HCT116 (cell line): ENCODE data around the gene GJA9.
"Not testable (repeated sequence)": the region's sequence is repeated elsewhere in the genome, so short reads cannot be mapped to it uniquely, and the experiment has no call there.

Source experiments
- ATF3 ChIP-seq: IDR thresholded peaks from 2 replicates; pipeline ENCODE4 v1.6.1; 2012
- CEBPB ChIP-seq: IDR thresholded peaks from 2 replicates; pipeline ENCODE4 v1.6.1; 2012; ENCODE audit warnings: low read depth
- CTCF ChIP-seq, 3 experiments: fragments of 200-600 bp in 1 of 3; sonication (generic) in 1 of 3; IDR thresholded peaks in 2 of 3; conservative IDR thresholded peaks in 1 of 3; 2 replicates each; pipeline ENCODE4 v1.5.1; 2012 to 2017; ENCODE audit warnings: low read depth in 2 of 3, low read length in 2 of 3, antibody characterized with exemption in 1 of 3, borderline replicate concordance in 1 of 3, control low read depth in 1 of 3, mild to moderate bottlenecking in 1 of 3, mixed read lengths in 1 of 3, mixed run types in 1 of 3, moderate library complexity in 1 of 3; ENCODE audit not compliant: insufficient read depth in 1 of 3
- EZH2 ChIP-seq: fragments of 200-600 bp; sonication (generic); IDR thresholded peaks from 2 replicates; pipeline ENCODE4 v1.6.1; 2017; ENCODE audit warnings: antibody characterized with exemption, mixed run types
- FOSL1 ChIP-seq: IDR thresholded peaks from 2 replicates; pipeline ENCODE4 v1.6.1; 2012; ENCODE audit warnings: low read depth
- JUND ChIP-seq: IDR thresholded peaks from 2 replicates; pipeline ENCODE4 v1.6.1; 2012
- MAX ChIP-seq: IDR thresholded peaks from 2 replicates; pipeline ENCODE4 v1.6.1; 2012
- POLR2A ChIP-seq: IDR thresholded peaks from 2 replicates; pipeline ENCODE4 v1.7.0; 2011; ENCODE audit warnings: borderline replicate concordance; ENCODE audit not compliant: insufficient read depth, insufficient read length; ENCODE audit errors: extremely low read depth
- POLR2AphosphoS5 ChIP-seq: IDR thresholded peaks from 2 replicates; pipeline ENCODE4 v1.6.1; 2011; ENCODE audit warnings: mild to moderate bottlenecking, low read depth, low read length, moderate library complexity
- REST ChIP-seq: IDR thresholded peaks from 2 replicates; pipeline ENCODE4 v1.6.1; 2012; ENCODE audit warnings: low read depth
- SIN3A ChIP-seq: IDR thresholded peaks from 2 replicates; pipeline ENCODE4 v1.6.1; 2012; ENCODE audit warnings: low read depth
- SRF ChIP-seq: IDR thresholded peaks from 2 replicates; pipeline ENCODE4 v1.6.1; 2012; ENCODE audit warnings: low read depth
- TCF7L2 ChIP-seq: IDR thresholded peaks from 2 replicates; pipeline ENCODE4 v1.7.0; 2011; ENCODE audit warnings: borderline replicate concordance, inconsistent platforms; ENCODE audit not compliant: insufficient read depth, insufficient read length; ENCODE audit errors: extremely low read depth
- YY1 ChIP-seq: IDR thresholded peaks from 2 replicates; pipeline ENCODE4 v1.6.1; 2011; ENCODE audit warnings: low read length, low read depth, moderate library complexity, mild to moderate bottlenecking; ENCODE audit not compliant: insufficient replicate concordance; ENCODE audit errors: extremely low read depth

- TF ChIP-seq ATF3; SRF; CTCF (IDR thresholded peaks at IDR 0.05 in 2 of 3, conservative IDR thresholded peaks at IDR 0.05 in 1 of 3; ENCODE audit: borderline replicate concordance in 1 of 3, insufficient read depth in 1 of 3, low read depth in 2 of 3, low read length in 2 of 3); MAX; EZH2; SIN3A; JUND; TCF7L2; POLR2A; POLR2AphosphoS5; FOSL1; CEBPB; REST; YY1: not testable (repeated sequence)
These were observed 45.1 kb downstream of the GJA9 start for GRCh38 chr1:38836316-38836715.
